ENCODE measurements around the gene NLRC3.
"Not testable (repeated sequence)": the region's sequence is repeated elsewhere in the genome, so short reads cannot be mapped to it uniquely, and the experiment has no call there.

The NLRC3 gene

GRCh38 chr16:3577302-3577752 lies at the start of gene NLRC3:
Gene NLRC3 (minus strand): TSS chr16:3577403. CDS start chr16:3565036, 12,367 bp downstream.
- peak; percentile 65 for DNase-seq

- DNase-seq: peak; percentile 56
These were observed 48.9 kb upstream of the NLRC3 start for GRCh38 chr16:3625911-3626732.

GRCh38 chr16:3625331-3625730 lies 48.1 kb upstream of the NLRC3 start:
- DNase-seq: no peak

- no peak for DNase-seq
These were observed 46.4 kb upstream of the NLRC3 start for GRCh38 chr16:3623642-3624041.

- no peak for DNase-seq
These were observed 41.6 kb upstream of the NLRC3 start for GRCh38 chr16:3618769-3619141.

GRCh38 chr16:3612510-3613466 lies 35.6 kb upstream of the NLRC3 start:
- DNase-seq: no peak

GRCh38 chr16:3611146-3611975 lies 34.2 kb upstream of the NLRC3 start, which contains the start of gene SLX4:
Gene SLX4 (minus strand): TSS chr16:3611606. CDS start chr16:3608964, 2,642 bp downstream.
- peak; percentile 93 for DNase-seq

GRCh38 chr16:3610698-3611145 lies 33.5 kb upstream of the NLRC3 start:
- no peak for DNase-seq

- no peak for DNase-seq
These were observed 32.9 kb upstream of the NLRC3 start for GRCh38 chr16:3609895-3610697.

- not testable (repeated sequence) for DNase-seq
These were observed 31.8 kb upstream of the NLRC3 start for GRCh38 chr16:3608976-3609375.

GRCh38 chr16:3608069-3608468 lies 30.9 kb upstream of the NLRC3 start:
- no peak for DNase-seq

- no peak for DNase-seq
These were observed 30.4 kb upstream of the NLRC3 start for GRCh38 chr16:3607634-3608033.

GRCh38 chr16:3607161-3607560 lies 30.0 kb upstream of the NLRC3 start:
- no peak for DNase-seq

- no peak for DNase-seq
These were observed 29.2 kb upstream of the NLRC3 start for GRCh38 chr16:3606441-3606840.

- DNase-seq: no peak
These were observed 25.1 kb upstream of the NLRC3 start for GRCh38 chr16:3602320-3602653.

- no peak for DNase-seq
These were observed 24.6 kb upstream of the NLRC3 start for GRCh38 chr16:3601614-3602319.

GRCh38 chr16:3599922-3600321 lies 22.7 kb upstream of the NLRC3 start:
- DNase-seq: no peak

GRCh38 chr16:3599121-3599520 lies 21.9 kb upstream of the NLRC3 start:
- DNase-seq: no peak

- DNase-seq: no peak
These were observed 21.0 kb upstream of the NLRC3 start for GRCh38 chr16:3598236-3598635.

- DNase-seq: no peak
These were observed 20.5 kb upstream of the NLRC3 start for GRCh38 chr16:3597676-3598075.

- no peak for DNase-seq
These were observed 20.0 kb upstream of the NLRC3 start for GRCh38 chr16:3597226-3597625.

All from activated CD4-positive, alpha-beta T cell treated with anti-CD3 and anti-CD28 coated beads, Interleukin-2, amount 50 U/mL, for 16 hours (primary cell).